GM10248 (cell line): ENCODE data around the gene THRSP.
"Not testable (repeated sequence)": the region's sequence is repeated elsewhere in the genome, so short reads cannot be mapped to it uniquely, and the experiment has no call there.

Experiments used
- CTCF ChIA-PET: fragments of 300-600 bp; sonication (Branson Sonifier 250); formaldehyde crosslinking; extraction: SDS; loops from one replicate; lab custom pipeline; 2021; ENCODE audit warnings: antibody characterized with exemption; lab: Yijun Ruan, JAX
- POLR2A ChIA-PET: fragments of 350-650 bp; sonication (Branson Sonifier 250); formaldehyde crosslinking; extraction: SDS; loops from one replicate; lab custom pipeline; 2020; ENCODE audit warnings: antibody characterized with exemption; lab: Yijun Ruan, JAX
- DNase-seq: peaks from one replicate; pipeline ENCODE4 v3.0.0; 2012; ENCODE audit errors: extremely low spot score
- TF ChIP-seq, protein P1 (sequence below): IDR thresholded peaks from 2 replicates; pipeline ENCODE4 v1.5.1; 2012; ENCODE audit warnings: mild to moderate bottlenecking, low read depth; ENCODE audit errors: extremely low read depth, missing control alignments, control extremely low read depth

The THRSP gene

DNA sequence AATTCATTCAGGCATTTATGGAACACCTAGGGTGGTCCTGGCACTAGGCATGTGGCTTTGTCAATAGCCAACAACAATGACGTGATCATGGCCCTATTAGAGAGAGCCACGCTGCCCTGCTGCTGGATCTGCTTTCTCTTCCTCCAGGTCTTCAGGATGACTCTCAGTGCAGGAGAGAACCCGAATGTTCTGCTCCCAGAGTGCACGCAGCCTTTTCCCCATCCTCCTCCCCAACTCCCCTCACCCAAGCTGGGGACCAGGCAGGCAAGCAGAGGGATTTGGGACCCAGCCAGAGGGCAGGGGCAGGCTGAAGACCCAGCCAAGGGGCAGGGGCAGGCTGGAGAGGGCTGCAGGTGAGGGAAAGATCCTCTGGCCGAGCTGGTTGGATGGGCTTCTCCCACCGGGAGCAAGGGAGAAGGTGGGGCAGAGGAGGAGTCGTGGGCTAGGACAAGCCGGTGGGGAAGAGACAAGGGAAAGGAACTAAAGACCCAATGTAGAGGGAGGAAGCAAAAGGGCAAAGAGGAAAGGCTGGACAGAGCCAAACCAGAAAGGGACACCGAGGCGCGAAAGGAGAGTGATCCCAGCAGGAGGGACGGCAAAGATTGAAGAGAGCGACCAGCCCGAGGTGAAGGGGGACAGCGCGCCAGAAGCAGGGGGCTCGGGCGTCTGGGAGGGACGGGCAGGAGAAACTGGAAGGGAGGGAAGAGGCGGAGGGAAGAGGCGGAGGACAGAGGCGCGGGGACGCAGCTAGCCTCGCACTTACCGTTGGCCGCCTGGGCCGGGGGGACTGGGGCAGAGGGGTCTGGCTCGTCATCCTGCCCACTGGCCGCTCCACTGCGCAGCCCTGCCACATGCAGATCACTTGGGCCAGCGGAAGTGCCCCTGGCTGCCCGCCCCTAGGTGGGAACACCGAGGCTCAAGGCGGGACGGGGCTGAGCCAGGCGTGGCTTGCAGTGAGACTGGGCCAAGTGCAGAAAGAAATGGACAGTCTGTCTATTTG lies 41.0 kb upstream of the THRSP start, which contains the start of gene KCTD14:
KCTD14 (minus strand) TSS at position 880 of the 1,000 bp plus-strand sequence; CDS start at position 853, 27 bp downstream.
- no peak for DNase-seq
- ChIA-PET POLR2A (interaction anchor here (1.2 kb wide), 1 partner anchor 28 kb away, joined by 3 read pairs; no protein-coding TSS in a partner anchor), CTCF (interaction anchor here (0.9 to 1.5 kb wide), 2 partner anchors 22 to 403 kb away, joined by 3 read pairs; no protein-coding TSS in a partner anchor)
- TF ChIP-seq, protein P1, sequence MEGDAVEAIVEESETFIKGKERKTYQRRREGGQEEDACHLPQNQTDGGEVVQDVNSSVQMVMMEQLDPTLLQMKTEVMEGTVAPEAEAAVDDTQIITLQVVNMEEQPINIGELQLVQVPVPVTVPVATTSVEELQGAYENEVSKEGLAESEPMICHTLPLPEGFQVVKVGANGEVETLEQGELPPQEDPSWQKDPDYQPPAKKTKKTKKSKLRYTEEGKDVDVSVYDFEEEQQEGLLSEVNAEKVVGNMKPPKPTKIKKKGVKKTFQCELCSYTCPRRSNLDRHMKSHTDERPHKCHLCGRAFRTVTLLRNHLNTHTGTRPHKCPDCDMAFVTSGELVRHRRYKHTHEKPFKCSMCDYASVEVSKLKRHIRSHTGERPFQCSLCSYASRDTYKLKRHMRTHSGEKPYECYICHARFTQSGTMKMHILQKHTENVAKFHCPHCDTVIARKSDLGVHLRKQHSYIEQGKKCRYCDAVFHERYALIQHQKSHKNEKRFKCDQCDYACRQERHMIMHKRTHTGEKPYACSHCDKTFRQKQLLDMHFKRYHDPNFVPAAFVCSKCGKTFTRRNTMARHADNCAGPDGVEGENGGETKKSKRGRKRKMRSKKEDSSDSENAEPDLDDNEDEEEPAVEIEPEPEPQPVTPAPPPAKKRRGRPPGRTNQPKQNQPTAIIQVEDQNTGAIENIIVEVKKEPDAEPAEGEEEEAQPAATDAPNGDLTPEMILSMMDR = no peak

DNA sequence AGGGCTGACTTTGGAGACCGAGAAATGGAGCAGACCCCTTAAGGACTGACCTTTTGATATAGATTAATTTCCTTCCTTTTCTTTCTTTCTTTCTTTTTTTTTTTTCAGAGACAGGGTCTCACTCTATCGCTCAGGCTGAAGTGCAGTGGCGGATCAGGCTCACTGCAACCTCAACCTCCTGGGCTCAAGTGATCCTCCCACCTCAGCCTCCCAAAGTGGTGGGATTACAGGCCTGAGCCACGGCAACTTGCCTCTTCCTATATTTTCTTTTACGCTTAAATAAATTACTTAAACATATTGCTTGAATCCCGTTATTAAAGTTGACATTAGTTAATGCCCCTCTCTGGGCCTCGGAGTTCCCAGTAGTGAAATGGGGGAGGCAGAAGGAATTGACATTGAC lies 40.2 kb upstream of the THRSP start:
- POLR2A ChIA-PET = no interaction called here
- TF ChIP-seq, protein P1 = no peak
- CTCF ChIA-PET = no interaction called here
- DNase-seq = no peak

DNA sequence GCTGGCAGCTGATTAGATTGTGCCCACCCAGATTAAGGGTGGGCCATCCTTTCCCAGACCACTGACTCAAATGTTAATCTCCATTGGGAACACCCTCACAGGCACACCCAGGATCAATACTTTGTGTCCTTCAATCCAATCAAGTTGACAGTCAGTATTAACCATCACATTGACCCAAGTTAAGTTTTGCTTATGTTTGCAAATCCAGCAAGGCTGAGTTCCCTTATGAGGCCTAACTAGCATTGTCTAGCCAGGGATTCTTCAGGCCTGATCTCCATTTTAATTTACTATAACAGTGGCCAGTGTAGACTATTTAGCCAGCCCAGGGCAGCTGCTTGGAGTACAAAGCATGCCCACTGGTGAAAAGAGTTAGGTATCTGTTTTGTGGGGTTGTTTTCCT lies 38.3 kb upstream of the THRSP start:
- ChIA-PET CTCF (no interaction called here), POLR2A (no interaction called here)
- TF ChIP-seq, protein P1 = no peak
- no peak for DNase-seq

DNA sequence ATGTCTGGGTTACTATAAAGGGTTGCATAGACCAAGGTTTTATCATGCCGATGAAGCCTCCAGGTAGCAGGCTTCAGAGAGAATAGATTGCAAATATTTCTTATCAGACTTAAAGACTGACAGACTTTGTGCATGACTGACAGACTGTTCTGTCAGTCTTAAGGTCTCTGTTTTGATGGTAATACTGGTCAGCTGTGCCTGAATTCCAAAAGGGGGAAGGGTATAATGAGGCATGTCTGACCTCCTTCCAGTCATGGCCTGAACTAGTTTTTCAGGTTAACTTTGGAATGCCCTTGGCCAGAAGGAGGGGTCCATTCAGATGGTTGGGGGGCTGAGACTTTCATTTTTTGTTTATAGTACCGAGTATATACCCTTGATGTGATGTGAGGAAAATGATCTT lies 35.9 kb upstream of the THRSP start:
- no peak for DNase-seq
- ChIA-PET POLR2A (no interaction called here), CTCF (interaction anchor here (1.1 to 1.3 kb wide), 2 partner anchors 33 kb away, joined by 3 read pairs; partner anchors contain the start of gene INTS4)
- TF ChIP-seq, protein P1 = no peak

DNA sequence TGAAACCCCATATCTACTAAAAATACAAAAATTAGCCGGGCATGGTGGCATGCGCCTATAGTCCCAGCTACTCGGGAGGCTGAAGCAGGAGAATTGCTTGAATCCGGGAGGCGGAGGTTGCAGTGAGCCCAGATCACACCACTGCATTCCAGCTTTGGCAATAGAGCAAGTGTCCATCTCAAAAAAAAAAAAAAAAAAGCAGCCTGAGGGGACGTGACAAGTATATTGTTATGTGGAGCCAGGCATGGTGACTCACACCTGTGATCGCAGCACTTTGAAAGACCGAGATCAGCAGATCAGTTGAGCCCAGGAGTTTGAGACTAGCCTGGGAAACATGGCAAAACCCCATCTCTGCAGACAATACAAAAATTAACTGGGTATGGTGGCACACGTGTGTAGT lies 35.2 kb upstream of the THRSP start:
- DNase-seq, POLR2A ChIA-PET: not testable (repeated sequence)
- CTCF ChIA-PET = interaction anchor here (1.1 kb wide), 1 partner anchor 34 kb away, joined by 3 read pairs; the partner anchor contains the start of gene INTS4

DNA sequence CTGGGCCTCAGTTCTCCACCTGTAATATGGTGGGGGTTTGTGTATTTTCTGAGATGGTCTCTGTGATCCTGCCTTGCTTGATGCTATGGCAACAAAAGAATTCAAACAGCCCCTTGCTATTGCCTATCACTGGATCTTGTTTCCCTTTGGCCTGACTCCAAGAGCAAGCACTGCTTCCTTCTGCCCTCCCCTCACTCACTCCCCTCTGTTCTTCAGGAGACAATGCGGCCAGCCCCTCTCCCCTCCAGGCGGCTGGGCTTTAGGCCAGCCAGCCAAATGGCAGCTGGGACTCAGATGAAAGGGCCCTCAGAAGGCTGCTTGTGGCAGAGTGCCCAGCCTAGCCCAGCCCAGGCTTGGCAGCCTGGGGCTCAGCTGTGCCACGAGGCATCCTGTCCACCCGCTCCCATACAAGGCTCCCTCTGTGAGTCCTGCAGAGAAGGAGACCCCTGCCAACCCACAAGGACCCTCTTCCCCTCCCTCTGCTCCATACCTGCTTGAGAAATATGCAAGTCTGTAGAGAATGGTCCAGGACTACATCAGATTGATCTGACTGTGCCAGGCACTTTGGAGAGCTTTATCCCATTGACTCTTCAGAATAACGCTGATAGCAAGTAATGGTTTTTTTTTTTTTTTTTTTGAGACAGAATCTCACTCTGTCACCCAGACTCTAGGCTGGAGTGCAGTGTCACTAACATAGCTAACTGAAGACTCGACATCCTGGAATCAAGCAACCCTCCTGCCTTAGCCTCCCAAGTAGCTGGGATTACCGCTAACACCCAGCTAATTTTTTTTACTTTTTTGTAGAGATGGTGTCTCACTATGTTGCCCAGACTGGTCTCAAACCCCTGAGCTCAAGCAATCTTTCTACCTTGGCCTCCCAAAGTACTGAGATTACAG lies 33.0 kb upstream of the THRSP start:
- TF ChIP-seq, protein P1 = no peak
- DNase-seq = no peak
- ChIA-PET CTCF (interaction anchor here (1.0 to 8.2 kb wide), 3 partner anchors 10 to 31 kb away, joined by 3 to 89 read pairs (median 3); no protein-coding TSS in a partner anchor), POLR2A (interaction anchor here (2.0 kb wide), 1 partner anchor 36 kb away, joined by 6 read pairs; no protein-coding TSS in a partner anchor)
